Vagina (tissue), 2 donors: ENCODE data around the gene PLOD1.

Source experiments
- CTCF ChIP-seq, 3 experiments: fragments of 450-650 bp in 2 of 3; fragments of 200-600 bp in 1 of 3; sonication (generic) in 1 of 3; IDR thresholded peaks; one replicate each; pipeline ENCODE4 v1.5.1; 2017 to 2019; ENCODE audit warnings: antibody characterized with exemption in 3 of 3, mild to moderate bottlenecking in 2 of 3, moderate library complexity in 2 of 3
- POLR2A ChIP-seq, 2 donors: fragments of 450-650 bp; IDR thresholded peaks; one replicate each; pipeline ENCODE4 v1.6.1; 2017; ENCODE audit warnings: antibody characterized with exemption in 2 of 2, mild to moderate bottlenecking in 2 of 2, moderate library complexity in 2 of 2

DNA sequence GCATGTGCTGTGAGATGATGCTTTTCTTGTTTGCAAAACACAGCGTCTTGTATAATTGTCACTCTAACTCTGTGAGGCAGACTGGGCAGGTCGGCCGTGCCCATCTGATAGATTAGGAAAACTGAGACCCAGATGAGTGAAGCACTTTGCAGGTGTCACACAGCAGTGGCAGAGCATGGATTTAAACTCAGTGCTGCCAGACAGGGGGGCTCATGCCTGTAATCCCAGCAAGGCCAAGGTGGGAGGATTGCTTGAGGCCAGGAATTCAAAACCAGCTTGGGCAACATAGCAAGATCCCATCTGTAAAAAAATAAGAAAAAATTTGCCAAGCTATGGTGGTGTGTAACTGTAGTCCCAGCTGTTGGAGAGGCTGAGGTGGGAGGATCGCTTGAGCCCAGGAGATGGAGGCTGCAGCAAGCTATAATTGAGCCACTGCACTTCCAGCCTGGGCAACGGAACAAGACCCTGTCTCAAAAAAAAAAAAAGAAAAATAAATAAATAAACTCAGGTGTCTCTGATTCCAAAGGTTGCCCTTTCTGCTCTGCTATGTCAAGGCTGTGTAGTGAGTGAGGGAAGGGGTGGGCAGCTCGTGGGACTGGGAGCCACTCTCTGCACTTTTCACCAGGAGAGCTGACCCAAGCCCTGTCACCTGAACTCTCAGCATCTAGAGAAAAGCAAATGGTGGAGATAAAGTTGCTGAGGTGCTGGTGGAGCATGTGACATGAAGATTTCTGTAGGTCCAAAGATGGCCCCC lies 42.9 kb upstream of the PLOD1 start:
- TF ChIP-seq CTCF (IDR thresholded peaks at IDR 0.05) (no peak), POLR2A (IDR thresholded peaks at IDR 0.05) (no peak)
